A549 (cell line): ENCODE measurements around the gene CABCOCO1.

Source experiments
- CBX8 ChIP-seq: fragments of 200-600 bp; sonication (generic); IDR thresholded peaks from 2 replicates; pipeline ENCODE4 v1.6.1; 2016
- ZNF302 ChIP-seq: fragments of 250-450 bp; sonication (Bioruptor Pico); IDR thresholded peaks from 2 replicates; pipeline ENCODE4 v1.9.0; 2021; ENCODE audit warnings: inconsistent platforms, mild to moderate bottlenecking, moderate library complexity

DNA sequence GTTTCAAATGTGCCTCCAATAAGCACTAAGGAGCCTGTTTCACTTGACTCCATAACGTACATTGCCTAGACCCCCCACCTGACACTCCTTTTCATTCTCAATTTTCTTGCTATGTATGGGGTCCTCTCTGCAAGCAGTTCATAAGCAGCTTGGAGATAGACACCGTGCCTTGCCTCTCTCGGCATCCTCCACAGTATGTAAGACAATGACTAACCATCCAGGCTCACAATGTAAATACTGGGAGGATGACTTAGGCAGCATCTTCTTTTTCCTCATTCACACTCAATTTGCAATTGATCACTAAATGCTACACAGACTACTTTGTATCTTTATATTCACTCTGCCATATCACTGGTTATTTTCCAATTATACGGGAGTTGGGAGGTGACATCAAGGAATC lies 22.8 kb upstream of the CABCOCO1 start:
- no peak for TF ChIP-seq ZNF302 (CRISPR knock-in tag)
- TF ChIP-seq CBX8: no peak
